Activated CD4-positive, alpha-beta T cell treated with anti-CD3 and anti-CD28 coated beads, Interleukin-2, amount 50 U/mL, for 48 hours (primary cell): Measurements from ENCODE around the gene IRAK2.

ENCODE experiments used
- DNase-seq, 2 experiments: peaks; one replicate each; pipeline ENCODE4 v3.0.0-alpha.2; 2020

The IRAK2 gene

DNA sequence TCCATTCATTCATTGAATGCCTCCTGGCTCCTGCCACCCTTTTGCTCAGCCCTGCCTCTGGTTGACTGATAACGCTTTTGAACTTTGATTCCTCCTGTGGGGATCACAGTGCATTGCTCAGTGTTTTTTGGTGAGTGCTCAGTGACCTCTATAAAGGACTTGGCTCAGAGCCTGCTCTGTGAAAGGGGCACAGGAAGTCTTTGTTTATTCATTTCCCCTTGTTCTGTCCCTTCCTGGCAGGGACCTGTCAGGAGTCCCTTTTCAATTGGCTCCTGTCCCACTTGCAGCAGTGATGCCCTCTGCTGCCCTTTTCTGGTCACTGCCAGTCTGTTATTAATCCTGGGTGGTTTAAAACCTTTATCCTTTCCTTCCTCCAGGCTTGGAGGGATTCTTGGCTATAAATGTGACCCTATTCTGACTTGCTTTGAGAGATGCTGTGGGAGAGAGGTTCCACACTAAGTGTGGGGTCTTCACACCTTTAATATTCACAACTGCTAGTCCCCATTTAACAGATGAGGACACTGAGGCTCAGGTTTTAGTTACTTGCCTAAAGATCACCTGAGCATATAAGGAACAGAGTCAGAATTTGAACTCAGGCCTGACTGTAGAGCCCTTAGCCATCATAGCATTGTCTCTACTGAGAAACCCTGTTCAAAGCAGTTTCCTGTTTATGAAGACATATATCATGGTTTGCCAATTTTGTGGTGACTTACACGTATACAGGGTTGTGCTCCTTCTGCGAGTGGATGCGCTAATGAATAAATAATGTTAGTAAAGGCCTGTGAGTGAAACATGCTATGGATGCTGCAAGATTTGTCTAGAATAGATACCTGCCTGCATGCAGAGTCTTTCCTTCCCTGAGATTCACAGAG, 60.3 kb downstream of the IRAK2 start:
- peak; percentile 73 to 81 for DNase-seq

DNA sequence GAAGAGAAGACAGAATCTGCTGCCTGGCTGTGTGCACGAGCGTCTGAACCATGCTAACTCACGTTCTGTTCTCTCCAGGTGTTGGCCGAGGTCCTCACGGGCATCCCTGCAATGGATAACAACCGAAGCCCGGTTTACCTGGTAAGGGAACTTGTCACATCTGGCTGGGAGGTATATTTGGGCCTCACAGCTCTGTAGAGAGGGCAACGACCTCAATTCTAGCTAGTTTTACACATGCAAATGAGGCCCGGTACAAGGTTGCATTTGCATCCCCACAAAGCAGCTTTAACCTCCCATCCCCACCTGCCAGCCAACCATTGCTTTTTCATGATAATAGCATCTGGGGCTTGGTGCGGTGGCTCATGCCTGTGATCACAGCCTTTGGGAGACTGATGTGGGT, 61.6 kb downstream of the IRAK2 start:
- no peak for DNase-seq

DNA sequence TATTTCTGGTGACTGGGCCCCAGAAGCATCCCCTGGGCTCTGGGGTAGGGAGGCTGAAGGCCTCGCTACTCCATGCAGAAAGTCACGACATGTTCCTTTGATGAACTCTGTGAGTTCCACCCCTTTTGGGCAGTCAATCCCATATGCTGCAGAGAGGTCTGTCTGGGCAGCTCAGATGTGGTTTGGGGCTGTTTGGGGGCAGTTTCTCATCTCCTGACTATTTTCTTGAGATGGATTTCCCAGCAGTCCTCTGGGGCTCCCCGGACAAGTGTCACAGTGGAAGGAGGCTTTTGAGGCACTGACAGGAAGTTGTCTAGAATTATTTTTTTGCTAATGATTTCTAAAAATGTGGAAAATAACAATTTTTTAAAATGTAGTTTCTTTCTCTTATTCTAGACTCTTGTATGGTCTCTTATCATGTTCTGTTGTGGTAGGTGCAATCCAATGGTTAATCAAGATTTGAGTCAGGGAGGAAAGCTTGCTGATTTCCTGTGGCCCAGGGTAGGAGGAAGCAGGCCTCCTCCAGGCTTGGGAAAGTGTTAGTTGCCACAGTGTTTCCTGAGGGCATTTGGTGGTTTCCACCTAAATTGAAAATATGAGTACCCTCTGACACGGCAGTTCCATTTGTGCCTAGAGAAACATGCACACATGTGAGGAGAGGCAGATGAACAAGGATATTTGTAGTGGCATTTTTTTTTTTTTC, 63.7 kb downstream of the IRAK2 start:
- peak; percentile 50 to 68 for DNase-seq

DNA sequence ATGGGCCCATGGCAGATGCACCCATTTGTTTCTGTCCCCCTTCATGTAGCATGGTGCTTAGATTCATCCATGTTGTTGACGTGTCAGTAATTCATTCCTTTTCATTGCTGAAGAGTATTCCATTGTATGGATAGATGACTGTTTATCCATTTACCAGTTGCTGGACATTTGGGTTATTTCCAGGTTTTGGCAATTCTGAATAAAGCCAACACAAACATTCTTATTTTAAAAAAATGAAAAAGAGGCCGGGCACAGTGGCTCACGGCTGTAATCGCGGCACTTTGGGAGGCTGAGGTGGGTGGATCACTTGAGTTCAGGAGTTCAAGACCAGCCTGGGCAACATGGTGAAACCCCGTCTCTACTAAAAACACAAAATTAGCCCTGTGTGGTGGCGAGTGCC, 64.9 kb downstream of the IRAK2 start:
- no peak for DNase-seq

DNA sequence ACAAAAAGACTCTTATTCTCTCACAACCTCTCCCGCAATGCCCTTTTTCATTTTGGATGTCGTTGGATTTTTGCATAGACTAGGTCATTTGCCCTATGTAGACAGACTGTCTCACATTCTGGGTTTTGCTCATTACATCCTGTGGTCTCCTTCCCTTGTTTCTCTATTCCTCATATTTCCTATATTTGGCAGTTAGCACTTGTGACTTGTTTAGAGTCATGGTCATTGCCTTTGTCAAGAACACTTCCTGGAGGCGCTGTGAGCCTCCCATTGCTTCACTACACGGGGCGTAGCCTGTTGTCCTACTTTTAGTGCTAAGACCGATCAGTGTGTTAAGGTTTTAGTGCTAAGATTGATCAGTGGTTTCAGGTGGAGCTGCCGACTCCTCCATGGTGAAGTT, 67.4 kb downstream of the IRAK2 start:
- DNase-seq: no peak

- DNase-seq: no peak
Measured at GRCh38 chr3:10233988-10234387, 69.3 kb downstream of the IRAK2 start.

GRCh38 chr3:10234526-10235230, 70.0 kb downstream of the IRAK2 start:
- DNase-seq: no peak

DNA sequence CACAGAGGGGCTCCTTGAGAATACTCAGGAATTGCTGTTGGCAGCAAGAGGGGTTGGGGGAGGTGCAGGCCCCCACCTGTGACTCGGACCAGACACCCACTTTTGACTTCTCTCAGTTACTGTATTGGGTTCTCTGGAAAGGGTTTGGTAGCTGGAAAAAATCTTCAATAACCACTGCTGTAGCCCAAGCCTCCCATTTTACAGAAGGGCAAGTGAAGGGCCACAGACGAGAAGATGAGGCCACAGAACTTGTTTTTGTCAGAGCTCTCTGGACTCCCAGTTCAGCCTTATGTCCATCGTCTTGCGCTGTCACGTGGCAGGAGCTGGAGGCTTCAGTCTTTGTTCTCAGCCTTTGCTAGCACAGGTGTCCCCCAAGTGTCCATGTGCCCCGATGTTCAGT, 70.8 kb downstream of the IRAK2 start:
- DNase-seq: no peak

DNA sequence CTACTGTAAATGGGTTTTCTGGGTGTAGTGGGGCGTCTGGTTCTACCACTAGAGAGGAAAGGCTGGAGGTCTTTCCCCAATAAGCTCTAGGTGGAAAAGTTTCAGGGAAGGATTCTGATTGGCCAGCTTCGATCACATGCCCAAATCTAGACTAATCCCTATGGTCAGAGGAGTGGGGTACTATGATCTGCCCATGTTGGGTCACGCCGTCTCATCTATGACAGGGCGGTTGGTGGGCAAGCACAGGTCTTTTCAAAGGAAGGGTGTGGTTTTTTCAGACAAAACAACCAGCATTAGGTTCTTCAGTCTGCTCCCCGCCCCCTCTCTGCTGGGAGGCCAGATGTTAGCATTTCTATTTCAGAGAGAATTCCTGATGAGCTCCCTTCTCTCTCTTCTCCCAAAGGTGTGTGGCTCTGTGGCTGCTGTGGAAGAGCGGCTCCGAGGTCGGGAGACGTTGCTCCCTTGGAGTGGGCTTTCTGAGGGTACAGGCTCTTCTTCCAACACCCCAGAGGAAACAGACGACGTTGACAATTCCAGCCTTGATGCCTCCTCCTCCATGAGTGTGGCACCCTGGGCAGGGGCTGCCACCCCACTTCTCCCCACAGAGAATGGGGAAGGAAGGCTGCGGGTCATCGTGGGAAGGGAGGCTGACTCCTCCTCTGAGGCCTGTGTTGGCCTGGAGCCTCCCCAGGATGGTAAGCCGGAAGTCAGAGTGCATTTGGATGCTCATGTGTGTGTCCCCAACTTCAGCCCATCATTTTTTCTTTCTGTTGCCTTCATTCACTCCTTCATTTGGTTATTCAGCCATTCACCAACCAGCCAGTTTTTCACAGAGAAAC, 73.8 kb downstream of the IRAK2 start:
- DNase-seq: peak; percentile 25 to 36

GRCh38 chr3:10240799-10241198, 76.1 kb downstream of the IRAK2 start:
- no peak for DNase-seq

DNA sequence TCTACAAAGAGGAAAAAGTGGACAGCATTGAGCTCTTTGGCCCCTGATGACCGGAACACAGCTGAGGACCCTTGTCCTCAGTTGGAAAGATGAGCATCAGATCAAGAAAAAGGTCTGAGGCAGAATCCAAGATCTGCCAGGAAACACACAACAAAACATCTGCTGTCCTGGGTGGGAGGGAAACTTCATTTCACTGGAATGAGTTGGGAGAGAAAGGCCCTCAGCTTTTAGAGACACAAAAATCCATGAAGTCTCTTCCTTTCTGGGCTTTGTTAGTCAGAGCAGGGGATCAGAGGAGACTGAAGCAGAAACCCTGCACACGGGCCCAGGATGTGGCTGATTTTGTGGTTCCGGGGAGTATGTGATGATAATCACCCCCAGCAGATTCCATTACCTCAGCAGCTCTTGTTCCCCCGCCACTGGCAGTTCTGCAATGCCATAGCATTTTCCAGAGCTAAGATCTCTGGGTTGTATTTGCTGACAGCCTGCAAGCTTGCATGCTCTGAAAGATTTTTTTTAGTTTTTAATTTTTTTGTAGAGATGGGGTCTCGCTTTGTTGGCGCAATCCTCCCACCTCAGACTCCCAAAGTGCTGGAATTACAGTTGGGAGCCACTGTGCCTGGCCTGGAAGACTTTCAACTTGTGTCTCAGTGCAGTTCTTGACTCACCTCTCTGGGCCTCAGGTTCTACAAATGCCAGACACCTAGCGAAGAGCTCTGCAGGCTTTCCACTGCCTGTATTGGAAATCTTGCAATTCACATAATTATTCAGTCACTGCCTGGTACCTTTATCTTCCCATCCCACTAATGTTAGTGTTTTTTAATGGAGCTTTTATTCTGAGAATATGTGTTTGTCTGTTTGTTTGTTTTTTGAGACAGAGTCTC, 77.7 kb downstream of the IRAK2 start:
- peak; percentile 75 to 83 for DNase-seq

GRCh38 chr3:10244009-10244408, 79.3 kb downstream of the IRAK2 start:
- no peak for DNase-seq

DNA sequence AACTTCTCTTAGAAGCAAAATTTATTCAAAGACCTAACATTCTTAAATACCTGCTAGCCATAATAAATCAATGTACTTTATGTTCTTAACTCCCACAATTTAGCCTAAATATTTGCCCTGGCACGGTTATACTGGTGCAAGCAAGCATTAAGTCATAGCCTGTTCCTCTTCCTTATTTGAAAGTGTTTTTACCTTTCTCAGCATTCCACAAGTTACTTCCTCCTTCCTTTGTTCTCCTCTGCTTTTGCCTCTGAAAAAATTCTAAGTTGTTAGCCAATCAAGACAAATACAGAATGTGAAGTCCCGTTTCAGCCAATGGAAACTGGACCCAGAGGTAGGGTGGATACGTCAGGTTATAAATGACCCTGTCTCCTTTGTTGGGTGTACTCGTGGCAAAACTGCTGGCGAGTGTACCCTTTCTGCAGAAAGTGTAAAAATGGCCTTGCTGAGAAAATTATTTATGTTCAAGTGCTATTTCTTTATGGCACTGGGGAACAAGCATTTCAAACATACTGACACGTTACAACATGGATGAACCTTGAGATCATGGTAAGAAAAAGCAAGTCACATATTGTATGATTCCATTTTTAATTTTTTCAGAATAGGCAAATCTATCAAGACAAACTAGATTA, 80.5 kb downstream of the IRAK2 start:
- DNase-seq: no peak

- no peak for DNase-seq
Measured at GRCh38 chr3:10247679-10248183, 83.0 kb downstream of the IRAK2 start.

DNA sequence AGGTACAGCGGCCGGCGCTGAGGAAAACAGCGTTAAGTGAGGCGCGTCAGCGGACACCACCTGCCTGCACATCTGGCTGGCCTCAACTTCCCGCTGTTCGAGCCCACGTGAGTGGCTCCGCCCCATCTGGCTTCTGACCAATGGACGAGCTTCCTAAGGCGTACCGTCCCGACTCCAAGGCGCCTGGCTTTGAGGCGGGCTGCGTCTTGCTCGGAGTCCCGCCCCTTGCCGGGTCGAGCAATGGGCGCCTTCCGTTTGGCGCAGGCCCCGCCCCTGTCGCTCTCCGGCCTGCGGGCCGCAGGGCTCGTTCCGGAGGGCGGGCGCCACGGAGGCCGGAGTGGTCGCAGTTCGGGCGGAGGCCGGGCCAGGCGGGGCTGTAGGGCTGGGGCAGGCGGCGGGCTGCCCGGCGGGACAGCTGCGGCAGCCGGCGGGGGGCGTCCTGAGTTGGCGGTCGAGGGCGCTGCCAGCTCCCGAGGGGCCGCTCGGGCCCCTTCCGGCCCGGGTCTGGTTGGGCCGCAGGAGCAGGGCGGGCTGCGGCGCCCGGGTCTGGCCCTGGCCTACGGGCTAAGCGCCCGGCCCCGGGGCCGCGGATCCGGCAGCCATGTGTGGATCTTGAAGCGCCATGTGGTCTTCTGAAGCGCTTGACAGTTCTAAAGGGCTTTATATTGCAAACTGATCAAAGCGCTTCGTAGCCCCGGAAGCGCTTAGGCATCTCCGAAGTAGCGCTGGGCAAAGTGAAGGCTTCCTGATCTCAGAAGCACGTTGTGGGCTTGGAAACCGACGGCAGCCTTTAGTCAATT, 83.7 kb downstream of the IRAK2 start, which contains the start of gene TATDN2:
TSS of gene TATDN2 (plus strand) at position 276 of the 800 bp plus-strand sequence. CDS start 742 bp downstream, outside the sequence.
- DNase-seq: peak; percentile 95 to 97

GRCh38 chr3:10248984-10249748, 84.4 kb downstream of the IRAK2 start:
- DNase-seq: peak; percentile 80 to 84

- no peak for DNase-seq
Measured at GRCh38 chr3:10249833-10250232, 85.1 kb downstream of the IRAK2 start.

DNA sequence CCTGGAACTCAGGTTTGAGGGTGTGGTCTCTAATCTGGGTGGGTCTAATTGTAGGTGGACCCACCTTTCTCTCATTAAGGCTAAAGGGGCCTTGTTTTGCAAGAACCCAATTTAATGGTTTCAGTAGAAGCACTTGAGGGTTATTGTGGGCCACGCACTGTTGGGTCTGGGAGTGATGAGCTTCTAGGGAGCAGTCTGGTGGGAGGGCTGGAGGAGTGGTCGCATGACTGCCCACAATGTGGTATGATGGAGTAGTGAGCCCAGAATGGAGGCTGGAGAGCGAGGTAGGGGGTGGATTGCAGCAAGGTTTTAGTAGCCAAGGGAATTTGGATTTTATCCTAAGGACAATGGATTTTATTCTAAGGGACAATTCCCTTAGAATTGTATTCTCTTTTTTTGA, 86.3 kb downstream of the IRAK2 start:
- no peak for DNase-seq

DNA sequence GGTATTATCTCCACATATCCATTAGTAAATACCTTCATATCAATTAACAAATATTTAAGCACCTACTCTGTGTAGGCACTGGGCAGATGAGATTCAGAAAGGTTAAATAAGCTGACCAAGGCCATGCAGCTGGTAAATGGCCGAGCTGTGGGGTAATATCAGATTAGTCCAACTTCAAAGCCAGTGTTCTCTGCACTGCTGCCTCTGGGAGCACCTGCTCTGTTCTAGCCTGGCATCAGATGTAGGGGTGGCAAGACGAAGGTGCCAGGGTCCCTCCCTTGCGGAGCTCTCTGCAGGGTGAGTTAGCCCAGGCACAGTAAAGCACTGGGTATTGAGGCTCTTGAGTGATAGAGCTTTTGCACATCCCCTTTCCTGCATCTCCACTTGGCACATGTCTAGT, 89.0 kb downstream of the IRAK2 start:
- no peak for DNase-seq
